NT2/D1 (cell line): ENCODE results near the gene KRTAP5-3.

Source experiments
- SUZ12 ChIP-seq: IDR thresholded peaks from 2 replicates; pipeline ENCODE4 v1.6.1; 2011; ENCODE audit not compliant: insufficient read length, insufficient read depth; ENCODE audit errors: extremely low read depth
- YY1 ChIP-seq: IDR thresholded peaks from 2 replicates; pipeline ENCODE4 v1.6.1; 2011; ENCODE audit not compliant: insufficient read length, insufficient read depth
- ZNF274 ChIP-seq: IDR thresholded peaks from 2 replicates; pipeline ENCODE4 v1.6.1; 2011; ENCODE audit warnings: mild to moderate bottlenecking, low read depth, low read length

GRCh38 chr11:1567721-1568100 lies 40.6 kb downstream of the KRTAP5-3 start:
- TF ChIP-seq ZNF274 (no peak), SUZ12 (no peak), YY1 (no peak)
